PFSK-1 (cell line): ENCODE data around the gene DICER1.

Experiments
- FOXP2 ChIP-seq: optimal IDR thresholded peaks from 2 replicates; pipeline ENCODE3; 2011; ENCODE audit warnings: borderline replicate concordance, control low read depth, inconsistent platforms; ENCODE audit not compliant: insufficient read depth; ENCODE audit errors: extremely low read length, extremely low read depth
- POLR2AphosphoS5 ChIP-seq: IDR thresholded peaks from 2 replicates; pipeline ENCODE4 v1.6.1; 2012; ENCODE audit warnings: low read depth, mild to moderate bottlenecking, control low read depth, low read length, moderate library complexity
- SIN3A ChIP-seq: IDR thresholded peaks from 2 replicates; pipeline ENCODE4 v1.6.1; 2012; ENCODE audit warnings: mild to moderate bottlenecking, low read length, moderate library complexity, borderline replicate concordance; ENCODE audit not compliant: insufficient read depth
- TAF1 ChIP-seq: IDR thresholded peaks from 2 replicates; pipeline ENCODE4 v1.6.1; 2012; ENCODE audit warnings: low read length, control low read depth, borderline replicate concordance; ENCODE audit not compliant: insufficient read depth
- TF ChIP-seq, protein P1 (sequence below), 2 experiments: IDR thresholded peaks; 2 replicates each; pipeline versions ENCODE4 v1.6.1 to v1.8.0; 2011 to 2012; ENCODE audit warnings: low read depth in 2 of 2, low read length in 2 of 2, control low read depth in 1 of 2, inconsistent platforms in 1 of 2, mild to moderate bottlenecking in 1 of 2, moderate library complexity in 1 of 2; ENCODE audit not compliant: insufficient read depth in 1 of 2

Gene DICER1

DNA sequence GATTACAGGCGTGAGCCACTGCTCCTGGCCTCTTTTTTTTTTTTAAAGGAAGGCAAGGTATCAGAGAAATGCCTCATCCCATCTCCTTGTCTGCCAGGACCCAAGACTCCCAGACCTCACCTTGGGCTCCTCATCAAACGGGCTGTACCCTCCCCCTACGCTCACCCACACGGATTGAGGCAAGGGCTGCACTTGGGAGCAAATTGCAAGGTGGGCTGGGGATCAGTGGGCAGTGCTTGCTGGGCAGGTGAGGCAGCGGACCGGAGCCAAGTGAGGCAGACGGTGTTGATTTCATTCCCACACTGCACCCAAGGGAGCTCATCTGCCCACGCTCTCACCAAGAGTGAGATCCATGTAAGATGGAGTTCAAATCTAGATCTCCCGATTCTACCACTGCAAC is 41.0 kb upstream of the DICER1 start:
- no peak for TF ChIP-seq SIN3A
- TF ChIP-seq, protein P1, sequence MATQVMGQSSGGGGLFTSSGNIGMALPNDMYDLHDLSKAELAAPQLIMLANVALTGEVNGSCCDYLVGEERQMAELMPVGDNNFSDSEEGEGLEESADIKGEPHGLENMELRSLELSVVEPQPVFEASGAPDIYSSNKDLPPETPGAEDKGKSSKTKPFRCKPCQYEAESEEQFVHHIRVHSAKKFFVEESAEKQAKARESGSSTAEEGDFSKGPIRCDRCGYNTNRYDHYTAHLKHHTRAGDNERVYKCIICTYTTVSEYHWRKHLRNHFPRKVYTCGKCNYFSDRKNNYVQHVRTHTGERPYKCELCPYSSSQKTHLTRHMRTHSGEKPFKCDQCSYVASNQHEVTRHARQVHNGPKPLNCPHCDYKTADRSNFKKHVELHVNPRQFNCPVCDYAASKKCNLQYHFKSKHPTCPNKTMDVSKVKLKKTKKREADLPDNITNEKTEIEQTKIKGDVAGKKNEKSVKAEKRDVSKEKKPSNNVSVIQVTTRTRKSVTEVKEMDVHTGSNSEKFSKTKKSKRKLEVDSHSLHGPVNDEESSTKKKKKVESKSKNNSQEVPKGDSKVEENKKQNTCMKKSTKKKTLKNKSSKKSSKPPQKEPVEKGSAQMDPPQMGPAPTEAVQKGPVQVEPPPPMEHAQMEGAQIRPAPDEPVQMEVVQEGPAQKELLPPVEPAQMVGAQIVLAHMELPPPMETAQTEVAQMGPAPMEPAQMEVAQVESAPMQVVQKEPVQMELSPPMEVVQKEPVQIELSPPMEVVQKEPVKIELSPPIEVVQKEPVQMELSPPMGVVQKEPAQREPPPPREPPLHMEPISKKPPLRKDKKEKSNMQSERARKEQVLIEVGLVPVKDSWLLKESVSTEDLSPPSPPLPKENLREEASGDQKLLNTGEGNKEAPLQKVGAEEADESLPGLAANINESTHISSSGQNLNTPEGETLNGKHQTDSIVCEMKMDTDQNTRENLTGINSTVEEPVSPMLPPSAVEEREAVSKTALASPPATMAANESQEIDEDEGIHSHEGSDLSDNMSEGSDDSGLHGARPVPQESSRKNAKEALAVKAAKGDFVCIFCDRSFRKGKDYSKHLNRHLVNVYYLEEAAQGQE (IDR thresholded peaks at IDR 0.05; ENCODE audit: insufficient read depth in 1 of 2, low read depth in 2 of 2, low read length in 2 of 2), result no peak
- TF ChIP-seq TAF1, result no peak
- TF ChIP-seq FOXP2, result no peak
- TF ChIP-seq POLR2AphosphoS5, result no peak

DNA sequence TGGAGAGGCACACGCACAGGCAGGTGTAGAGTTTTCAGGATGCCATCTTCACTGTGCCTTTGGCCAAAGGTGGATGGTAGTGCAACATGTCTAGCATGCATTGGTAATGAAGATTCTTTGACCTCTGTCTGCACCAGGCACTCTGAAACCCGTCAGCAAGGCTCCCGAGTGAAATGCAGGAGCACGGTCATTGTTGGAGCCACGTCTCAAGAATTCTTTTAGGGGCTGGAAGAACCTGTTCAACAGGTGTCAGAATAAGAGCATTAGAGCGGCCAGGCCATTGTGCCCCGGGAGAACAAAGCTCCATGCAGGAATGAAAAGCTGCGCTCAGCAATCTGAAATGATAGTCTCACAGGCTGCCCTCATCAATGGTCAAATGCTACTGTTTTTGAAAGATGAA is 40.2 kb upstream of the DICER1 start:
- TF ChIP-seq POLR2AphosphoS5 (no peak), TAF1 (no peak), FOXP2 (no peak), SIN3A (no peak)
- TF ChIP-seq, protein P1 (IDR thresholded peaks at IDR 0.05; ENCODE audit: insufficient read depth in 1 of 2, low read depth in 2 of 2, low read length in 2 of 2), result no peak

DNA sequence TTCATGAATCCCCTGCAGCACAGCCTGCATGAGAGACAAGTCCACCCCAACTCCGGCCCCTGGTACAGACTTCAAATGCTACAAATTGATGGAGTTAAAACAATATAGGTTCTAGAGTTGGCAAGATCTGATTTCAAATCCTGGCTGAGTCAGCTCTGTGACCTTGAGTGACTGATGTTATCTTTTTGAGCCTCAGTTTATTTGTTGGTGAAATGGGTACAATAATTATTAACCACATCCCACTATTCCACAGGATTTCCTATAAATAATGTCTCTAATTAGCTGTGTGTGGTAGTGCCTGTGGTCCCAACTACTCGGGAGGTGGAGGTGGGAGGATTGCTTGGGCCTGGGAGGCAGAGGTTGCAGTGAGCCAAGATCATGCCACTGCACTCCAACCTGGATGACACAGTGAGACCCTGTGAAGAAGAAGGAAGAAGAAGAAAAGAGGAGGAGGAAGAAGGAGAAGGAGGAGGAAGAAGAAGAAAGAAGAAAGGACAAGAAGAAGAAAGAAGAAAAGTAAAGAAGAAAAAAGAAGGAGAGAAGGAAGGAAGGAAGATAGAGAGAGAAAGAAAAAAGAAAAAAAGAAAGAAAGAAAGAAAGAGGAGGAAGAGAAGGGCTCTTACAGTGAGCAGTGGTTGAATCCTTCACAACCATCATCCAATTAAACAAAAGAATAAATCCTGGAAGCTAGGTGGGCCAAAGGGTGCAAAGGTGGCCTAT is 39.7 kb upstream of the DICER1 start:
- no peak for TF ChIP-seq POLR2AphosphoS5
- TF ChIP-seq, protein P1 (IDR thresholded peaks at IDR 0.05; ENCODE audit: insufficient read depth in 1 of 2, low read depth in 2 of 2, low read length in 2 of 2), result no peak
- no peak for TF ChIP-seq TAF1
- no peak for TF ChIP-seq SIN3A
- TF ChIP-seq FOXP2, result no peak

DNA sequence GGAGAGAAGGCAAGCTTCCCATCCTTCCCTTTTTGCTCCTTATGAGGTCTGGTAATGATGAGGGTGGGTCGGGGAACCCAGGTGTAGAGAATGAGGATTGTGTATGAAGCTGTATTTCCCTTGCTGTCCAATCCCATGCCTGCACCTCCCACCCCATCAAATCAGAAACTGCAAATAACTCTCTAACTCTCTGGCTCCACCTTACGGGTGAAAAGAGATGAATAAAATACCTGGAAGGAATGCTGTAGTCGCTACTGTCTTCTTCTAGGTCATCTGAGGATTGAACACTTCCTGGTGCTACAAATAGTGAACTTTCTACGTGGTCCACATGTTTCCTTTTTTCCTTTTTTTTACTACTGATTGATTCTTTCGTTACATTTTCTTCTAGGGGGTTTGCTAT is 38.9 kb upstream of the DICER1 start:
- TF ChIP-seq SIN3A (no peak), POLR2AphosphoS5 (no peak), FOXP2 (no peak), TAF1 (no peak)
- TF ChIP-seq, protein P1 (IDR thresholded peaks at IDR 0.05; ENCODE audit: insufficient read depth in 1 of 2, low read depth in 2 of 2, low read length in 2 of 2), result no peak
